ENCODE results near the gene MT1F.

DNA sequence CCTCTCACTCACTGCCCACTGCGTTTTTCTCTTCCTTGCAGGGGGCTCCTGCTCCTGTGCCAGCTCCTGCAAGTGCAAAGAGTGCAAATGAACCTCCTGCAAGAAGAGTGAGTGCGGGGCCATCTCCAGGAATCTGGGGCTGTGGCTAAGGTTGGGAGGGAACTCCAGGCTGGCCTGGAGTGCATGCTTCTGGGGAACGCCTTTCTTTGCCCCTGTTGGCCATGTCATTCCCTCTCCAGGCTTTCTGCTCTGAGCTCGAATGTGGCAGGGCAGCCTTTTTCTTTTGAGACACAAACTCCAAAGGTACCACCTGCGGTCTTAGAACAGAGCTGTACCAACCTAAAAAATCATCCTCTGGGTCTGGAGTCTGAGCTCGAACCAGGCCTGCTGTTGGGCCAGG is 39.6 kb upstream of the MT1F start:
- TF ChIP-seq REST (IDR thresholded peaks at IDR 0.05; ENCODE audit: borderline replicate concordance) (no peak), EZH2 (IDR thresholded peaks at IDR 0.05; ENCODE audit: borderline replicate concordance, insufficient read depth, low read length, poor library complexity, severe bottlenecking) (no peak), CTCF (IDR thresholded peaks at IDR 0.05; ENCODE audit: poor library complexity, severe bottlenecking) (no peak), EP300 (conservative IDR thresholded peaks at IDR 0.05; ENCODE audit: poor library complexity, severe bottlenecking) (no peak), POLR2AphosphoS5 (IDR thresholded peaks at IDR 0.05) (no peak), TAF1 (IDR thresholded peaks at IDR 0.05; ENCODE audit: low read depth) (no peak), RAD21 (conservative IDR thresholded peaks at IDR 0.05) (no peak), SMC3 (conservative IDR thresholded peaks at IDR 0.05; ENCODE audit: poor library complexity) (no peak)

All from neural cell (in vitro differentiated cells).